Activated CD4-positive, alpha-beta T cell treated with anti-CD3 and anti-CD28 coated beads, Interleukin-2, amount 10 ng/mL, durations not matched to agents 24 days and 14 days (primary cell): ENCODE results near the gene AP3S2. TPM values are rescaled to one million over a fixed set of nuclear protein-coding genes. Genes with fewer than 3 reads are reported as not detected.

Experiments
- DNase-seq: peaks from one replicate; pipeline ENCODE4 v3.0.0; 2022
- H3K27ac Mint-ChIP-seq: one replicate; pipeline ENCODE4 v1.8.0; 2022; ENCODE audit warnings: mild to moderate bottlenecking, mixed read lengths
- H3K27me3 Mint-ChIP-seq: one replicate; pipeline ENCODE4 v1.8.0; 2022; ENCODE audit warnings: mixed read lengths
- H3K36me3 Mint-ChIP-seq: one replicate; pipeline ENCODE4 v1.8.0; 2022; ENCODE audit warnings: low read depth, mild to moderate bottlenecking, mixed read lengths
- H3K4me1 Mint-ChIP-seq: one replicate; pipeline ENCODE4 v1.8.0; 2021; ENCODE audit warnings: mixed read lengths
- H3K4me3 Mint-ChIP-seq: one replicate; pipeline ENCODE4 v1.8.0; 2022; ENCODE audit warnings: mild to moderate bottlenecking, moderate library complexity, mixed read lengths
- H3K9me3 Mint-ChIP-seq: one replicate; pipeline ENCODE4 v1.8.0; 2021; ENCODE audit warnings: mixed read lengths
- intact Hi-C: fragments of 100-400 bp; cut with micrococcal nuclease; formaldehyde crosslinking; loops from one replicate; pipeline ENCODE4 v1.15.1; 2023
- total RNA-seq: library from RNA; stranded (reverse); gene quantifications from 2 replicates; pipeline ENCODE4 v1.2.3, GENCODE V29; 2022

Gene AP3S2
- total RNA-seq, 1 donor from 2014 or later: 20.6 TPM

- H3K9me3 Mint-ChIP-seq: no peaks in the 10 kb centered on the region
- H3K36me3 Mint-ChIP-seq: no peaks in the 10 kb centered on the region
- no peak for DNase-seq
- peaks cover 2% of the 10 kb centered on the region for H3K4me1 Mint-ChIP-seq
- H3K27ac Mint-ChIP-seq: no peak overlapping the region
- peaks cover 46% of the 10 kb centered on the region for H3K27me3 Mint-ChIP-seq
- peak overlapping the region; percentile 23 for H3K4me3 Mint-ChIP-seq
- intact Hi-C loops: no loop called here
These were observed 18.4 kb upstream of the AP3S2 start for GRCh38 chr15:89912145-89912673.

- no peaks in the 10 kb centered on the region for H3K9me3 Mint-ChIP-seq
- no peaks in the 10 kb centered on the region for H3K36me3 Mint-ChIP-seq
- DNase-seq: no peak
- peaks cover 2% of the 10 kb centered on the region for H3K4me1 Mint-ChIP-seq
- H3K4me3 Mint-ChIP-seq: no peak overlapping the region
- peaks cover 46% of the 10 kb centered on the region for H3K27me3 Mint-ChIP-seq
- intact Hi-C loops: no loop called here
- no peak overlapping the region for H3K27ac Mint-ChIP-seq
These were observed 17.3 kb upstream of the AP3S2 start for GRCh38 chr15:89910891-89911626.

- Mint-ChIP-seq H3K27ac (no peak overlapping the region), H3K36me3 (no peaks in the 10 kb centered on the region), H3K27me3 (peaks cover 43% of the 10 kb centered on the region), H3K9me3 (no peaks in the 10 kb centered on the region), H3K4me1 (peaks cover 2% of the 10 kb centered on the region), H3K4me3 (no peak overlapping the region)
- intact Hi-C loops: no loop called here
- no peak for DNase-seq
These were observed 15.8 kb upstream of the AP3S2 start for GRCh38 chr15:89909611-89910010.

- Mint-ChIP-seq H3K9me3 (no peaks in the 10 kb centered on the region), H3K27ac (no peak overlapping the region), H3K36me3 (no peaks in the 10 kb centered on the region), H3K4me3 (no peak overlapping the region), H3K4me1 (peaks cover 2% of the 10 kb centered on the region), H3K27me3 (peaks cover 32% of the 10 kb centered on the region)
- no peak for DNase-seq
- intact Hi-C loops: no loop called here
These were observed 14.4 kb upstream of the AP3S2 start for GRCh38 chr15:89908226-89908625.

- intact Hi-C loops: no loop called here
- Mint-ChIP-seq H3K27me3 (peaks cover 27% of the 10 kb centered on the region), H3K36me3 (no peaks in the 10 kb centered on the region), H3K9me3 (no peaks in the 10 kb centered on the region), H3K27ac (no peak overlapping the region), H3K4me3 (no peak overlapping the region), H3K4me1 (peaks cover 2% of the 10 kb centered on the region)
- no peak for DNase-seq
These were observed 13.5 kb upstream of the AP3S2 start for GRCh38 chr15:89907289-89907688.

- intact Hi-C loops: no loop called here
- Mint-ChIP-seq H3K27me3 (peaks cover 13% of the 10 kb centered on the region), H3K4me1 (peaks cover 2% of the 10 kb centered on the region), H3K9me3 (no peaks in the 10 kb centered on the region), H3K4me3 (no peak overlapping the region), H3K27ac (no peak overlapping the region), H3K36me3 (no peaks in the 10 kb centered on the region)
- no peak for DNase-seq
These were observed 12.1 kb upstream of the AP3S2 start for GRCh38 chr15:89905846-89906378.

- H3K9me3 Mint-ChIP-seq: no peaks in the 10 kb centered on the region
- DNase-seq: no peak
- no peak overlapping the region for H3K4me3 Mint-ChIP-seq
- intact Hi-C loops: no loop called here
- H3K36me3 Mint-ChIP-seq: no peaks in the 10 kb centered on the region
- no peak overlapping the region for H3K27ac Mint-ChIP-seq
- H3K27me3 Mint-ChIP-seq: peaks cover 6% of the 10 kb centered on the region
- H3K4me1 Mint-ChIP-seq: peaks cover 4% of the 10 kb centered on the region
These were observed 10.7 kb upstream of the AP3S2 start for GRCh38 chr15:89904519-89904918.

GRCh38 chr15:89903858-89904130 lies 10.0 kb upstream of the AP3S2 start:
- H3K9me3 Mint-ChIP-seq: no peaks in the 10 kb centered on the region
- H3K36me3 Mint-ChIP-seq: no peaks in the 10 kb centered on the region
- DNase-seq: no peak
- peaks cover 5% of the 10 kb centered on the region for H3K4me1 Mint-ChIP-seq
- H3K4me3 Mint-ChIP-seq: no peak overlapping the region
- no peak overlapping the region for H3K27ac Mint-ChIP-seq
- peaks cover 2% of the 10 kb centered on the region for H3K27me3 Mint-ChIP-seq
- intact Hi-C loops: no loop called here

- peaks cover 2% of the 10 kb centered on the region for H3K27me3 Mint-ChIP-seq
These were observed 9.4 kb upstream of the AP3S2 start for GRCh38 chr15:89903015-89903857.

GRCh38 chr15:89900849-89901248 lies 7.1 kb upstream of the AP3S2 start:
- Mint-ChIP-seq H3K27ac (no peak overlapping the region), H3K27me3 (peaks cover 2% of the 10 kb centered on the region), H3K4me1 (peaks cover 5% of the 10 kb centered on the region), H3K36me3 (no peaks in the 10 kb centered on the region), H3K4me3 (no peak overlapping the region), H3K9me3 (no peaks in the 10 kb centered on the region)
- intact Hi-C loops: no loop called here
- DNase-seq: no peak

More at GRCh38 chr15:89903015-89903857, 9.4 kb upstream of the AP3S2 start:
- no peak overlapping the region for H3K27ac Mint-ChIP-seq
- DNase-seq: no peak
- peaks cover 5% of the 10 kb centered on the region for H3K4me1 Mint-ChIP-seq
- H3K4me3 Mint-ChIP-seq: no peak overlapping the region
- H3K36me3 Mint-ChIP-seq: no peaks in the 10 kb centered on the region
- intact Hi-C loops: no loop called here
- H3K9me3 Mint-ChIP-seq: no peaks in the 10 kb centered on the region

- intact Hi-C loops: loop anchor here (10.0 kb wide), 2 partner anchors 335 to 935 kb away; partner anchors contain the start of genes CIB1 and GDPGP1
- DNase-seq: no peak
- no peaks in the 10 kb centered on the region for H3K9me3 Mint-ChIP-seq
- peaks cover 2% of the 10 kb centered on the region for H3K27me3 Mint-ChIP-seq
- no peaks in the 10 kb centered on the region for H3K36me3 Mint-ChIP-seq
- no peak overlapping the region for H3K4me3 Mint-ChIP-seq
- H3K4me1 Mint-ChIP-seq: peaks cover 6% of the 10 kb centered on the region
- H3K27ac Mint-ChIP-seq: no peak overlapping the region
These were observed 6.3 kb upstream of the AP3S2 start for GRCh38 chr15:89899951-89900567.

GRCh38 chr15:89899295-89899945 lies 5.6 kb upstream of the AP3S2 start:
- intact Hi-C loops: loop anchor here (10.0 kb wide), 2 partner anchors 335 to 935 kb away; partner anchors contain the start of genes CIB1 and GDPGP1

GRCh38 chr15:89898614-89899294 lies 5.0 kb upstream of the AP3S2 start:
- DNase-seq: peak; percentile 82
- H3K27ac Mint-ChIP-seq: peak overlapping the region; percentile 9
- no peaks in the 10 kb centered on the region for H3K9me3 Mint-ChIP-seq
- no peak overlapping the region for H3K4me3 Mint-ChIP-seq
- intact Hi-C loops: loop anchor here (1.0 to 10.0 kb wide), 3 partner anchors 173 to 936 kb away; partner anchors contain the start of genes CIB1 and GDPGP1
- H3K4me1 Mint-ChIP-seq: peaks cover 10% of the 10 kb centered on the region
- peaks cover 2% of the 10 kb centered on the region for H3K27me3 Mint-ChIP-seq
- H3K36me3 Mint-ChIP-seq: no peaks in the 10 kb centered on the region

More at GRCh38 chr15:89899295-89899945, 5.6 kb upstream of the AP3S2 start:
- no peak for DNase-seq
- H3K4me1 Mint-ChIP-seq: peaks cover 9% of the 10 kb centered on the region
- no peak overlapping the region for H3K4me3 Mint-ChIP-seq
- H3K36me3 Mint-ChIP-seq: no peaks in the 10 kb centered on the region
- H3K9me3 Mint-ChIP-seq: no peaks in the 10 kb centered on the region
- H3K27me3 Mint-ChIP-seq: peaks cover 2% of the 10 kb centered on the region
- no peak overlapping the region for H3K27ac Mint-ChIP-seq
